H1 (cell line): Measurements from ENCODE around the gene FOLR3. TPM values are rescaled to one million over a fixed set of nuclear protein-coding genes. Genes with fewer than 3 reads are reported as not detected.

Experiments
- CTCF ChIA-PET: fragments of 300-600 bp; sonication (Branson Sonifier 250); formaldehyde crosslinking; loops from one replicate; lab custom pipeline; 2021; ENCODE audit not compliant: partially characterized antibody; lab: Charles Lee
- POLR2A ChIA-PET: fragments of 300-600 bp; sonication (Branson Sonifier 250); formaldehyde crosslinking; loops from one replicate; lab custom pipeline; 2021; ENCODE audit warnings: inconsistent platforms; ENCODE audit not compliant: partially characterized antibody; lab: Charles Lee
- DNase-seq, 2 experiments: peaks; one replicate each; pipeline versions ENCODE4 v3.0.0 to v3.0.0-alpha.2; 2010 to 2022; ENCODE audit warnings: low spot score in 2 of 2, low read depth in 1 of 2, mixed read lengths in 1 of 2
- FAIRE-seq: peaks from 2 replicates; lab custom pipeline; 2011; peaks lifted over from hg19 to GRCh38; lab: Jason Lieb, UNC
- H2AFZ ChIP-seq: 2 replicates; pipeline ENCODE4 v1.8.1; 2012; ENCODE audit warnings: low read length, inconsistent platforms
- H2AK5ac ChIP-seq: 2 replicates; pipeline ENCODE4 v1.6.1; 2013; ENCODE audit warnings: low read depth, low read length
- H2BK120ac ChIP-seq: replicated peaks from 2 replicates; pipeline ENCODE3; 2013; ENCODE audit warnings: low read depth, low read length, inconsistent platforms
- H2BK12ac ChIP-seq: 2 replicates; pipeline ENCODE4 v1.6.1; 2013; ENCODE audit warnings: low read depth, low read length
- H2BK15ac ChIP-seq: 2 replicates; pipeline ENCODE4 v1.6.1; 2013; ENCODE audit warnings: low read length
- H2BK20ac ChIP-seq: 2 replicates; pipeline ENCODE4 v1.6.1; 2013; ENCODE audit warnings: low read length
- H2BK5ac ChIP-seq: 2 replicates; pipeline ENCODE4 v1.6.1; 2013; ENCODE audit warnings: low read depth, low read length
- H3K14ac ChIP-seq: 2 replicates; pipeline ENCODE4 v1.6.1; 2013; ENCODE audit warnings: inconsistent platforms; ENCODE audit not compliant: insufficient read length
- H3K18ac ChIP-seq: 2 replicates; pipeline ENCODE4 v1.6.1; 2013; ENCODE audit warnings: low read length; ENCODE audit errors: extremely low read depth
- H3K23ac ChIP-seq: 2 replicates; pipeline ENCODE4 v1.6.1; 2013; ENCODE audit warnings: inconsistent platforms; ENCODE audit not compliant: insufficient read length
- H3K23me2 ChIP-seq: 2 replicates; pipeline ENCODE4 v1.6.1; 2013; ENCODE audit warnings: low read depth, low read length
- H3K27ac ChIP-seq: 2 replicates; pipeline ENCODE4 v1.6.1; 2011; ENCODE audit warnings: low read depth, low read length, inconsistent platforms
- H3K27me3 ChIP-seq, 4 experiments: replicated peaks in 1 of 4; 1 replicate in 1 of 4; 2 replicates in 3 of 4; pipeline versions ENCODE4 v1.6.1 to v1.8.1; 2011 to 2013; ENCODE audit warnings: low read length in 3 of 4, mild to moderate bottlenecking in 3 of 4, inconsistent platforms in 2 of 4, mixed read lengths in 2 of 4, moderate library complexity in 1 of 4; ENCODE audit not compliant: control insufficient read depth in 3 of 4, insufficient read depth in 3 of 4; ENCODE audit errors: extremely low read depth in 1 of 4
- H3K36me3 ChIP-seq, 4 experiments: 2 replicates each; pipeline versions ENCODE4 v1.6.1 to v1.8.1; 2011 to 2013; ENCODE audit warnings: mild to moderate bottlenecking in 4 of 4, low read length in 3 of 4, moderate library complexity in 2 of 4, control low read depth in 1 of 4, inconsistent platforms in 1 of 4; ENCODE audit not compliant: insufficient read depth in 4 of 4, control insufficient read depth in 2 of 4
- H3K4ac ChIP-seq: replicated peaks from 2 replicates; pipeline ENCODE3; 2013; ENCODE audit warnings: low read length, low read depth, mixed read lengths, inconsistent platforms; ENCODE audit not compliant: insufficient read length
- H3K4me1 ChIP-seq, 4 experiments: replicated peaks in 1 of 4; 1 replicate in 1 of 4; 2 replicates in 3 of 4; pipeline versions ENCODE4 v1.6.1 to v1.8.1; 2011 to 2013; ENCODE audit warnings: low read length in 3 of 4, inconsistent platforms in 2 of 4, mixed read lengths in 1 of 4; ENCODE audit not compliant: insufficient read depth in 4 of 4, control insufficient read depth in 3 of 4
- H3K4me2 ChIP-seq, 2 experiments: 2 replicates each; pipeline versions ENCODE4 v1.6.1 to v1.8.1; 2011 to 2013; ENCODE audit warnings: low read depth in 2 of 2, low read length in 2 of 2, control low read depth in 1 of 2, inconsistent platforms in 1 of 2, mild to moderate bottlenecking in 1 of 2; ENCODE audit not compliant: insufficient read depth in 1 of 2
- H3K4me3 ChIP-seq, 4 experiments: fragments of 200-600, 300-600 bp in 1 of 4; sonication (generic), shearing (Covaris generic), sonication (Bioruptor Twin) in 1 of 4; 2 replicates each; pipeline versions ENCODE4 v1.5.1 to v1.8.1; 2011 to 2016; ENCODE audit warnings: low read length in 4 of 4, low read depth in 3 of 4, control low read depth in 2 of 4, inconsistent platforms in 2 of 4, mild to moderate bottlenecking in 2 of 4, mixed read lengths in 1 of 4, moderate library complexity in 1 of 4; ENCODE audit not compliant: insufficient read depth in 2 of 4; ENCODE audit errors: extremely low read depth in 1 of 4
- H3K56ac ChIP-seq: replicated peaks from 2 replicates; pipeline ENCODE3; 2013; ENCODE audit warnings: low read depth, mild to moderate bottlenecking, mixed read lengths, low read length, inconsistent platforms; ENCODE audit not compliant: insufficient read length
- H3K79me1 ChIP-seq: 2 replicates; pipeline ENCODE4 v1.6.1; 2013; ENCODE audit warnings: low read depth, low read length, control low read depth
- H3K79me2 ChIP-seq, 2 experiments: 2 replicates each; pipeline versions ENCODE4 v1.6.1 to v1.8.1; 2012 to 2013; ENCODE audit warnings: low read length in 2 of 2, mild to moderate bottlenecking in 2 of 2, inconsistent platforms in 1 of 2; ENCODE audit not compliant: insufficient read depth in 2 of 2, control insufficient read depth in 1 of 2
- H3K9ac ChIP-seq, 4 experiments: replicated peaks in 1 of 4; 1 replicate in 1 of 4; 2 replicates in 3 of 4; pipeline versions ENCODE4 v1.6.1 to v1.8.1; 2011 to 2013; ENCODE audit warnings: low read depth in 3 of 4, low read length in 3 of 4, control low read depth in 2 of 4, mild to moderate bottlenecking in 2 of 4, moderate library complexity in 2 of 4, inconsistent platforms in 1 of 4; ENCODE audit errors: extremely low read depth in 1 of 4
- H3K9me3 ChIP-seq, 2 experiments: 2 replicates each; pipeline versions ENCODE4 v1.6.1 to v1.8.1; 2012 to 2013; ENCODE audit warnings: mild to moderate bottlenecking in 2 of 2, moderate library complexity in 2 of 2, control low read depth in 1 of 2, inconsistent platforms in 1 of 2, low read depth in 1 of 2, low read length in 1 of 2, mixed read lengths in 1 of 2; ENCODE audit not compliant: insufficient read depth in 2 of 2
- H4K20me1 ChIP-seq, 2 experiments: replicated peaks in 1 of 2; 2 replicates each; pipeline versions ENCODE3 to v1.8.1; 2011 to 2013; ENCODE audit warnings: inconsistent platforms in 2 of 2, low read length in 2 of 2, mild to moderate bottlenecking in 1 of 2; ENCODE audit not compliant: insufficient read depth in 2 of 2, control insufficient read depth in 1 of 2
- H4K5ac ChIP-seq: 2 replicates; pipeline ENCODE4 v1.6.1; 2013; ENCODE audit warnings: low read length, low read depth, mixed read lengths, inconsistent platforms; ENCODE audit not compliant: insufficient read length
- H4K8ac ChIP-seq: 2 replicates; pipeline ENCODE4 v1.8.0; 2013; ENCODE audit warnings: mild to moderate bottlenecking, moderate library complexity, low read length, inconsistent platforms; ENCODE audit not compliant: insufficient read depth; ENCODE audit errors: extremely low read depth
- H4K91ac ChIP-seq: replicated peaks from 2 replicates; pipeline ENCODE3; 2013; ENCODE audit warnings: low read length, mixed read lengths, inconsistent platforms; ENCODE audit not compliant: insufficient read length
- BACH1 ChIP-seq: IDR thresholded peaks from 2 replicates; pipeline ENCODE4 v1.6.1; 2012; ENCODE audit warnings: low read length, improper control_type of control experiment
- EGR1 ChIP-seq: IDR thresholded peaks from 2 replicates; pipeline ENCODE4 v1.6.1; 2011; ENCODE audit warnings: low read depth, low read length, borderline replicate concordance
- POLR2AphosphoS5 ChIP-seq: IDR thresholded peaks from 2 replicates; pipeline ENCODE4 v1.6.1; 2011; ENCODE audit warnings: low read depth, low read length
- RNF2 ChIP-seq: fragments of 200-900, 300-1000 bp; sonication (generic); IDR thresholded peaks from 2 replicates; pipeline ENCODE4 v1.7.1; 2016; ENCODE audit warnings: borderline replicate concordance, low read depth, mild to moderate bottlenecking, antibody characterized with exemption, low read length; ENCODE audit not compliant: poor library complexity, severe bottlenecking; ENCODE audit errors: missing control alignments
- SAP30 ChIP-seq: fragments of 300-600 bp; sonication (generic); IDR thresholded peaks from 2 replicates; pipeline ENCODE4 v1.7.1; 2012; ENCODE audit warnings: low read length, moderate library complexity, mild to moderate bottlenecking, inconsistent platforms; ENCODE audit not compliant: insufficient read depth, insufficient replicate concordance
- SIN3A ChIP-seq, 2 experiments: IDR thresholded peaks in 1 of 2; conservative IDR thresholded peaks in 1 of 2; 2 replicates each; pipeline ENCODE4 v1.6.1; 2011 to 2012; ENCODE audit warnings: low read length in 2 of 2, improper control_type of control experiment in 1 of 2, low read depth in 1 of 2, mild to moderate bottlenecking in 1 of 2
- SIRT6 ChIP-seq: IDR thresholded peaks from one replicate; pipeline ENCODE4 v1.7.1; 2012; ENCODE audit warnings: low read length, inconsistent platforms
- SIX5 ChIP-seq: IDR thresholded peaks from 2 replicates; pipeline ENCODE4 v1.6.1; 2011; ENCODE audit warnings: mild to moderate bottlenecking, low read depth, low read length
- SP4 ChIP-seq: IDR thresholded peaks from 2 replicates; pipeline ENCODE4 v1.6.1; 2012; ENCODE audit warnings: low read length, inconsistent platforms
- SRF ChIP-seq: IDR thresholded peaks from 2 replicates; pipeline ENCODE4 v1.6.1; 2011; ENCODE audit warnings: mild to moderate bottlenecking, low read depth, low read length, moderate library complexity
- TAF1 ChIP-seq: IDR thresholded peaks from 2 replicates; pipeline ENCODE4 v1.6.1; 2011; ENCODE audit warnings: mild to moderate bottlenecking, low read depth, low read length
- WGBS, 2 experiments: shearing (Covaris generic) in 1 of 2; methylation state at CpG; one replicate each; pipeline versions ENCODE4 v1.1.6 to v1.1.7; 2013 to 2015; ENCODE audit warnings: low lambda C conversion rate in 2 of 2, mixed read lengths in 2 of 2, inconsistent platforms in 1 of 2, low coverage in 1 of 2, missing lambda C conversion rate in 1 of 2; ENCODE audit not compliant: insufficient replicate concordance in 2 of 2, insufficient coverage in 1 of 2, insufficient read length in 1 of 2; ENCODE audit errors: extremely low coverage in 1 of 2, missing lambda C conversion rate in 1 of 2; 5-methylcytosine and 5-hydroxymethylcytosine counted together
- polyA plus RNA-seq, 7 experiments: library from polyadenylated mRNA; depleted of rRNA in 3 of 7; stranded (reverse) in 5 of 7; unstranded in 2 of 7; fragments of >200 nt in 5 of 7; fragments of 200-250 nt in 2 of 7; gene quantifications; 1 replicate in 5 of 7; 2 replicates in 1 of 7; 4 replicates in 1 of 7; pipeline versions ENCODE4 v1.2.1 to v1.2.3, GENCODE V29; 2011 to 2013; ENCODE audit warnings: missing spikeins in 2 of 7, mixed read lengths in 2 of 7
- total RNA-seq: library from RNA; stranded (reverse); fragmentation: NEBNext Ultra II Directional; extraction: Animal tissue kit (Norgen Biotek cat#: 25700); gene quantifications from 2 replicates; pipeline ENCODE4 v1.2.1, GENCODE V29; 2021

The FOLR3 gene
- total and polyA plus RNA-seq, 2 of the 8 experiments (the other 6 are each of a cell fraction or from before 2014, with no cell fraction given) = not detected

DNA sequence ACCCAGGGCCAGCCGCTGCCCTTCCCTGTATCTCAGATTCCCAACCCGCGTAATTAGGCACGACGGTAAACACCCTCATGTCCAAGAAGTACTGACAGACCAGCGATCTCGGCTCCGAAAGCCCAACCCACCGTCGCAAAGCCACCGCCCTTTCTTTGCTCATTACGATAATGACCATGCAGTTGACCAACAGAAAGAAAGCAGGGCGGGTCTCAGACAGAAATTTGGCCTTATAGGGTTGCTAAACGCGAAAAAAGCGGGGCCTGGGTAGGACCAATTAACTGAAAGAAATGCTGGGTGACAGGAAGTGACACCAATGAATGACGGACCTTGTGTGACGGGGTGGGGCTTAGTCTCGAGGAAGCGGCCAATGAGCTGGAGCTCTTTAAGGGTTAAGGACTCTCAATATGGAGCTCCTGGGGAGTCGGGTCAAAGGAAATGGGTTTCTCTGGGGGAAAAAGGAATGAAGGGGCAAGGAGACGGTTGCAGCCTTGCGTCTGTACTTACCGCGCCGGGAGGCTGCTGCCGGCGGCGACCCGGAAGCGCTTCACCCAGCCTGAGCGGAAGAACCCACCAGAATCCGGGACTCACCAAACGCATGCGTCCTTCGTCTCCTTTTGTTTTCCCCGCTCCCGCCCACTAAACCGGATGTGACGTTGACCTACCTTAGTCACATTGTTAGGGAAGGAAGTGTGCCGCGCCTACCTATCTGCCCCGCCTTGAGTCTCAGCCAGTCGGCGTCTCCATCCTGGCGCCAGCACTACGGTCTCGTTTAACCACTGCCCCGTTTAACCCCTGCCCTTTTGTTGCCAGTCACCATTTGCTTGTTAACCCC lies 23.2 kb upstream of the FOLR3 start, which contains the start of gene ANAPC15:
Gene ANAPC15 (minus strand): TSS at position 553 of the 835 bp plus-strand sequence. CDS start 1,419 bp downstream, outside the sequence.
- ChIA-PET POLR2A (interaction anchor here (0.6 to 2.5 kb wide), 36 partner anchors 9 to 422 kb away, joined by 3 to 41 read pairs (median 5); partner anchors contain the start of genes INPPL1, LAMTOR1, LRRC51 and NUMA1), CTCF (interaction anchor here (0.5 to 2.0 kb wide), 8 partner anchors 11 to 413 kb away, joined by 3 to 8 read pairs (median 3); no protein-coding TSS in a partner anchor)
- Histone ChIP-seq H3K4me1 (peaks cover 0 to 4% (median 0%) of the 10 kb centered on the region in 4 experiments; a peak in 4 of 7 replicates), H3K14ac (no peak within 1 kb of the TSS), H3K27me3 (peaks cover 0 to 9% (median 0%) of the 10 kb centered on the region in 4 experiments; a peak in 6 of 7 replicates), H2AK5ac (peak within 1 kb of the TSS; percentile 30; the same call in 1 of the 2 replicates), H4K91ac (peak within 1 kb of the TSS; percentile 79), H3K23me2 (peaks cover 4% of the 10 kb centered on the region), H4K8ac (peak within 1 kb of the TSS; percentile 100; the same call in 1 of the 2 replicates), H4K20me1 (no peaks in the 10 kb centered on the region), H3K79me2 (no peaks in the 10 kb centered on the region), H3K18ac (peak within 1 kb of the TSS; percentile 89), H2BK15ac (0 out of 2 replicates have a peak within 1 kb of the TSS, but pooled peaks have one; percentile 65), H3K4me3 (peak within 1 kb of the TSS; percentile 78 to 94 (median 87)), H3K27ac (peak within 1 kb of the TSS; percentile 99), H2BK20ac (no peak within 1 kb of the TSS), H2BK12ac (peak within 1 kb of the TSS; percentile 69), H3K23ac (no peak within 1 kb of the TSS), H3K9me3 (no peaks in the 10 kb centered on the region), H3K4ac (peak within 1 kb of the TSS; percentile 88), H3K56ac (peak within 1 kb of the TSS; percentile 93), H2AFZ (peak within 1 kb of the TSS; percentile 54; the same call in 1 of the 2 replicates), H4K5ac (peak within 1 kb of the TSS; percentile 94), H2BK5ac (peak within 1 kb of the TSS; percentile 97), H3K79me1 (no peaks in the 10 kb centered on the region; the same call in 1 of the 2 replicates), H3K36me3 (peaks cover 0 to 2% (median 0%) of the 10 kb centered on the region in 4 experiments; a peak in 4 of 8 replicates), H3K9ac (peak within 1 kb of the TSS; percentile 72 to 99 (median 98)), H2BK120ac (peak within 1 kb of the TSS; percentile 76), H3K4me2 (peak within 1 kb of the TSS; percentile 76 to 82)
- 2% methylated on average over 49 of the region's 49 CpGs; no CpG with 5 or more reads in 1 of the 2 experiments for WGBS, 2 experiments
- FAIRE-seq = peak; percentile 90
- peak; percentile 94 to 96 for DNase-seq
- TF ChIP-seq SP4 (no peak; the same call in none of the 2 replicates), SIRT6 (no peak), TAF1 (peak; percentile 95), POLR2AphosphoS5 (peak; percentile 99), SIX5 (no peak), BACH1 (no peak), SAP30 (peak; percentile 29), EGR1 (no peak), SIN3A (conservative IDR thresholded peaks at IDR 0.05 in 1 of 2, IDR thresholded peaks at IDR 0.05 in 1 of 2; ENCODE audit: low read depth in 1 of 2, low read length in 2 of 2) (peak in 1 of 2 experiments; percentile 30; a peak in 1 of 4 replicates), RNF2 (no peak), SRF (peak; percentile 94)
